Ovary (tissue), 9 donors: Measurements from ENCODE around the gene GFY. TPM values are rescaled to one million over a fixed set of nuclear protein-coding genes. Genes with fewer than 3 reads are reported as not detected.

Experiments used
- DNase-seq, 5 donors: peaks; one replicate each; pipeline ENCODE4 v3.0.0-alpha.2; 2019 to 2020
- H3K27ac ChIP-seq, 2 donors: fragments of 200-600 bp; one replicate each; pipeline versions ENCODE4 v1.5.1 to v1.8.0; 2019 to 2022
- H3K27me3 ChIP-seq: fragments of 200-600 bp; one replicate; pipeline ENCODE4 v1.8.0; 2022
- H3K36me3 ChIP-seq: fragments of 200-600 bp; sonication (generic); one replicate; pipeline ENCODE4 v1.5.1; 2019
- H3K4me1 ChIP-seq: one replicate; pipeline ENCODE4 v1.8.1; 2013; ENCODE audit warnings: mild to moderate bottlenecking, moderate library complexity; ENCODE audit not compliant: insufficient read depth
- H3K4me3 ChIP-seq: fragments of 200-600 bp; sonication (generic); one replicate; pipeline ENCODE4 v1.5.1; 2017
- H3K9me3 ChIP-seq, 2 donors: fragments of 200-600 bp in 1 of 2; sonication (generic) in 1 of 2; one replicate each; pipeline versions ENCODE4 v1.5.1 to v1.8.1; 2013 to 2019; ENCODE audit warnings: mild to moderate bottlenecking in 1 of 2, moderate library complexity in 1 of 2
- EP300 ChIP-seq: sonication (generic); formaldehyde crosslinking; IDR thresholded peaks from one replicate; pipeline ENCODE4 v1.6.1; 2017; ENCODE audit warnings: antibody characterized with exemption
- POLR2A ChIP-seq: fragments of 450-650 bp; IDR thresholded peaks from one replicate; pipeline ENCODE4 v1.6.1; 2017; ENCODE audit warnings: antibody characterized with exemption, mild to moderate bottlenecking, moderate library complexity
- WGBS, 3 donors: extraction: QIAGEN DNeasy Blood & Tissue Kit in 1 of 3; methylation state at CpG; one replicate each; pipeline versions ENCODE4 v1.1.5 to v1.1.7; 2013 to 2017; 5-methylcytosine and 5-hydroxymethylcytosine counted together
- intact Hi-C, 4 donors: fragments of 100-400 bp; cut with DNase I; formaldehyde crosslinking; loops; one replicate each; pipeline versions ENCODE4 v1.11.0 to v1.15.1; 2022 to 2023
- polyA plus RNA-seq, 2 donors: library from polyadenylated mRNA; stranded (reverse); fragments of 200-250 nt in 1 of 2; fragments of 350-450 nt in 1 of 2; fragmentation: Illumina TruSeq in 1 of 2; extraction: RNeasy Lipid Tissue Mini Kit (QIAGEN cat#74804) in 1 of 2; gene quantifications; one replicate each; pipeline ENCODE4 v1.2.3, GENCODE V29; 2013 to 2014
- total RNA-seq, 7 donors: library from RNA; depleted of rRNA in 2 of 7; stranded (reverse); fragments of >200 nt in 2 of 7; fragmentation: NEBNext Ultra II Directional in 3 of 7; extraction: Animal tissue kit (Norgen Biotek cat#: 25700) in 3 of 7; gene quantifications; one replicate each; pipeline versions ENCODE4 v1.1.0 to v1.2.4, GENCODE V29; 2016 to 2023
- TF ChIP-seq, protein P1 (sequence below), 3 donors: fragments of 450-650 bp in 2 of 3; fragments of 200-600 bp in 1 of 3; IDR thresholded peaks; one replicate each; pipeline versions ENCODE4 v1.5.1 to v1.8.0; 2016 to 2022; ENCODE audit warnings: antibody characterized with exemption in 3 of 3, mild to moderate bottlenecking in 1 of 3
- donor health status: DM: no; HTN: no; CAD: no; lungs with moderate emphysema.
- donor health status: DM: no; HTN: no; CAD: no.
- donor health status: Bipolar disorder and iron deficiency.
- donor health status: DM: yes; HTN: yes; CAD: no.
- donor health status: DM: no; HTN: no; CAD: no.
- donor health status: DM: yes; HTN: yes; CAD: no.

GFY gene
- total and polyA plus RNA-seq, 9 donors, result not detected

DNA sequence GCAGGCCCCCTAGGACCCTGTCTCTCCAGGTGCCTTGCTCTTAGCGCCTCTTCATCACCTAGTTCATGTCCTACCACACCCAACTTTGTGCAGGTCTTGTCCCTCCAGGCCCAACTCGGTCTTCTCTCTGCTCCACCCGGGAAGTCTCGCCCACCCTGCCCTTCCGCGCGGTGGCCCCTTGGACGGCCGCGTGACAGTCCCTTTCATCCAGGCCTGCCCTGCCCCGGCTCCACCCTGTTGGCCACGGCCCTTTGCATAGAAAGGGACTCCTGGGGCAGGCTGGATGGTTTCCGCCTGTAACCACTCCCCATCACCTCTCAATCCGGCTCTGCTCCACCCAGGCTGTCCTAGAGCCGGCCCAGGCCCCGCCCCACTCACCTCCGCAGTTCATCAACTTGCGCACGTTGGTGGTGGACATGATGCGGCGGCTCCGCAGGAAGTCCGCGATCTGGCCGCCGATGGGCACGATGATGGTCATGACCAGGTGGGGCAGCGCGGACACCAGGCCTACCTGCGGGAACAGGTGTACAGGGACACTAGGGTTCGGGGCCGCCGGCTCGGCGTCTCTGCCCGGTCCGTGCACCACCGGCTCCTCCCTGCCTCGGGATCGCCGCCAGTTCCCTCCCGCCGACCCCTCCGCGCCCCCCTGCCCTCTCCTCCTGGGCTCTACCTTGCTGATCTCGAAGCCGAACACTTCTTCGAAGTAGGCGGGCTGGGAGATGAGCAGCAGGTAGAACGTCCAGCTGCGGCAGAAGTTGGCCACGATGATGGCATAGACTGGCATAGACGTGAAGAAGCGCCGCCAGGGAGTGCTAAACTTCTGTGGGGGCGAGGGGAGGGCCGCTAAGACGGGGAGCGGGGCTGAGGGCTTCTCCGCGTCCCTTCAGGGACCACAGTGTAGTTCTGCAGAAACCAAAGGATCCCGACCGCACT, 7.2 kb downstream of the GFY start:
- H3K36me3 ChIP-seq, result no peaks in the 10 kb centered on the region
- DNase-seq, result no peak
- no peaks in the 10 kb centered on the region for H3K9me3 ChIP-seq
- H3K4me3 ChIP-seq, result no peak overlapping the region
- WGBS, 3 donors, result 7 to 13% (median 10%) methylated on average over 53 to 63 of the region's 63 CpGs
- no peak for TF ChIP-seq EP300
- TF ChIP-seq, protein P1, sequence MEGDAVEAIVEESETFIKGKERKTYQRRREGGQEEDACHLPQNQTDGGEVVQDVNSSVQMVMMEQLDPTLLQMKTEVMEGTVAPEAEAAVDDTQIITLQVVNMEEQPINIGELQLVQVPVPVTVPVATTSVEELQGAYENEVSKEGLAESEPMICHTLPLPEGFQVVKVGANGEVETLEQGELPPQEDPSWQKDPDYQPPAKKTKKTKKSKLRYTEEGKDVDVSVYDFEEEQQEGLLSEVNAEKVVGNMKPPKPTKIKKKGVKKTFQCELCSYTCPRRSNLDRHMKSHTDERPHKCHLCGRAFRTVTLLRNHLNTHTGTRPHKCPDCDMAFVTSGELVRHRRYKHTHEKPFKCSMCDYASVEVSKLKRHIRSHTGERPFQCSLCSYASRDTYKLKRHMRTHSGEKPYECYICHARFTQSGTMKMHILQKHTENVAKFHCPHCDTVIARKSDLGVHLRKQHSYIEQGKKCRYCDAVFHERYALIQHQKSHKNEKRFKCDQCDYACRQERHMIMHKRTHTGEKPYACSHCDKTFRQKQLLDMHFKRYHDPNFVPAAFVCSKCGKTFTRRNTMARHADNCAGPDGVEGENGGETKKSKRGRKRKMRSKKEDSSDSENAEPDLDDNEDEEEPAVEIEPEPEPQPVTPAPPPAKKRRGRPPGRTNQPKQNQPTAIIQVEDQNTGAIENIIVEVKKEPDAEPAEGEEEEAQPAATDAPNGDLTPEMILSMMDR (IDR thresholded peaks at IDR 0.05), result no peak
- no peak for TF ChIP-seq POLR2A
- peaks cover 8% of the 10 kb centered on the region for H3K27me3 ChIP-seq
- intact Hi-C loops, result loop anchor here in 1 of 4 donors (10.0 kb wide), 1 partner anchor 58 kb away; no protein-coding TSS in a partner anchor
- peaks cover 1% of the 10 kb centered on the region for H3K4me1 ChIP-seq
- no peak overlapping the region for H3K27ac ChIP-seq

DNA sequence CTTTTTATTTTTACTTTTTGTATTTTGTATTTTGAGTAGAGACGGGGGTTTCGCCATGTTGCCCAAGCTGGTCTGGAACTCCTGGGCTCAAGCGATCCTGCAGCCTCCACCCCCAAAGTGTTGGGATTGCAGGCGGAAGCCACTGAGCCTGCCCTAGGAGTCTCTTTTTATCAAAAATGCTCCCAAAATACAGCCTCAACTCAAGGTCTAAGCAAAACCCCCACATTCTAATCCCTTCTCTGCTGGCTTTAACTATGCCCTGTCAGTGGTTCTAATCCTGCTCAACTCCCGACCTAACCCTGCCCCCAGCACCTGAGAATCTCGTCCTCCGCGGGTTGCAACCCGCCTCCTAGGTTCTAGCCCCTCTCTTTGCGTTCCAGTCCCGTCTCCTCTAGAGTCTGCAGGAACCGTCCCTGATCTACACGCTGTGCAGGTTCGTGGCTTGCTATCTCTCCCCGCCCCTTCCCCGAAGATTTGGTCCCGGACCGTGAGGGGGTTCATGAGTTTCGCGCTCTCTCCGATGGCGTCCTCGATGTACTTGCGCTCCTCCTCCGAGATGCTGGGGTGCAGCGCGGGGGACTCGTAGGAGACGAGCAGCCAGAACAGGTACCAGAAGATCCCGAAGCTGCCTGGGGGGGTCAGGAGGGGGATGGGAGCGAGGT, 8.2 kb downstream of the GFY start:
- DNase-seq, result no peak
- intact Hi-C loops, result loop anchor here in 1 of 4 donors (10.0 kb wide), 1 partner anchor 59 kb away; no protein-coding TSS in a partner anchor
- Histone ChIP-seq H3K9me3 (no peaks in the 10 kb centered on the region), H3K4me3 (no peak overlapping the region), H3K27me3 (peaks cover 8% of the 10 kb centered on the region), H3K36me3 (no peaks in the 10 kb centered on the region), H3K4me1 (no peaks in the 10 kb centered on the region), H3K27ac (no peak overlapping the region)
- 10 to 14% (median 14%) methylated on average over 31 of the region's 31 CpGs for WGBS, 3 donors
- TF ChIP-seq, protein P1 (IDR thresholded peaks at IDR 0.05), result no peak
- TF ChIP-seq POLR2A (no peak), EP300 (no peak)

DNA sequence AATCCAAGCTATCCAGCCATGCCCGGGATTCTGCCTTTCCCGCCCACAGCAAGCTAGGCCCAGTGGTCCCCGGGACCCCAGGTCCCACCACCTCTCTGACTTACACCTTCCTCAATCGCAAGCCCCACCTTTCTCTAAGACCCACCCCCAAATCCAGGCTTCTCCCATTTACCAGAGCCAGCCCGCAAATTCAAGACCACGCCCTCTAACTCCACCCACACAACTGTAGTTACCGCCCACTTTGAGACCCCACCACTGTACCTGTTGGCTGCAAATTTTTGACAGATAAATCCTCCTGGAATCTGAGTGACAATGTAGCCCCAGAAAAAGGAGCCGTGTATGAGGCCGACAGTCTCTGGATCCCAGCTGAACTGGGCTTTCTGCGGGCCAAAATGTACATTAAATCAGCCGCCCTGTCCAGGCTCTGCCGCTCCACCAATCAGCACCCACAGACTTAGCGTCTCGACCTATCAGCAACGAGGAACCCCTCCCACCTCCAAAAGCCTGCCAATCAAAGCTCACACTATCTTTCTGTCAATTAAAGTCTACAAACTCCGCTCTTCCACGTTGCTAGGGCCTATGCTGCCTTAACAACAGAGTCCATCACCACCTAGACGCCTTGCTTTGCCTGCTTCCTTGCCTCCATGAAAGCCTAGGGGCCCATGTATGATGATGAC, 9.9 kb downstream of the GFY start:
- intact Hi-C loops, result loop anchor here in 2 of 4 donors (5.0 to 10.0 kb wide), 2 partner anchors 38 to 60 kb away; no protein-coding TSS in a partner anchor
- no peaks in the 10 kb centered on the region for H3K36me3 ChIP-seq
- H3K4me1 ChIP-seq, result no peaks in the 10 kb centered on the region
- TF ChIP-seq, protein P1 (IDR thresholded peaks at IDR 0.05), result no peak
- TF ChIP-seq POLR2A, result no peak
- TF ChIP-seq EP300, result no peak
- no peak overlapping the region for H3K27ac ChIP-seq
- WGBS, 3 donors, result 81 to 87% (median 85%) methylated on average over 18 of the region's 18 CpGs
- no peaks in the 10 kb centered on the region for H3K9me3 ChIP-seq
- peaks cover 8% of the 10 kb centered on the region for H3K27me3 ChIP-seq
- no peak for DNase-seq
- no peak overlapping the region for H3K4me3 ChIP-seq

DNA sequence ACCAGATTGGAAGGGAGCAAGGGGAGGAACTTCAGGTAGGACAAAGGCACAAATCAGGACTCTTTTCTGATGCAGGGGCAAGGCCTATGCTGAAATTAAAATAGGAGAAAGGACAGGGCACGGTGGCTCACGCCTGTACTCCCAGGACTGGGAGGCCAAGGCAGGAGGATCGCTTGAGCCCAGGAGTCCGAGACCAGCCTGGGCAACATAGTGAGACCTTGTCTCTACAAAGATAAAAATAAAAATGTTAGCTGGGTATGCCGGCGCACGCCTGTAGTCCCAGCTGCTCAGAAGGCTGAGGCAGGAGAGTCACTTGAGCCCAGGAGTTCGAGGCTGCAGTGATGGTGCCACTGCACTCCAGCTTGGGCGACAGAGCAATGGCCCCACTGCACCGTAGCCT, 10.5 kb downstream of the GFY start:
- no peaks in the 10 kb centered on the region for H3K36me3 ChIP-seq
- no peak for DNase-seq
- H3K4me3 ChIP-seq, result no peak overlapping the region
- no peaks in the 10 kb centered on the region for H3K9me3 ChIP-seq
- no peak overlapping the region for H3K27ac ChIP-seq
- peaks cover 8% of the 10 kb centered on the region for H3K27me3 ChIP-seq
- 78 to 89% (median 87%) methylated on average over 10 of the region's 10 CpGs for WGBS, 3 donors
- no peak for TF ChIP-seq EP300
- TF ChIP-seq POLR2A, result no peak
- TF ChIP-seq, protein P1 (IDR thresholded peaks at IDR 0.05), result no peak
- intact Hi-C loops, result loop anchor here in 2 of 4 donors (5.0 to 10.0 kb wide), 2 partner anchors 38 to 61 kb away; no protein-coding TSS in a partner anchor
- H3K4me1 ChIP-seq, result no peaks in the 10 kb centered on the region
